KOPT-K1 (cell line): Measurements from ENCODE around the gene BLVRB.

Experiments used
- H3K27ac ChIP-seq: fragments of 200-600 bp; sonication (generic); 2 replicates; pipeline ENCODE4 v1.5.1; 2016; ENCODE audit warnings: antibody characterized with exemption, mild to moderate bottlenecking, low read depth, low read length; ENCODE audit not compliant: poor library complexity, severe bottlenecking
- H3K36me3 ChIP-seq: fragments of 200-600 bp; sonication (generic); 2 replicates; pipeline ENCODE4 v1.5.1; 2017; ENCODE audit warnings: antibody characterized with exemption, mild to moderate bottlenecking, low read length, moderate library complexity; ENCODE audit not compliant: insufficient read depth
- H3K9me3 ChIP-seq: fragments of 200-600 bp; sonication (generic); 2 replicates; pipeline ENCODE4 v1.5.1; 2017; ENCODE audit warnings: antibody characterized with exemption, low read length, mild to moderate bottlenecking; ENCODE audit not compliant: insufficient read depth, poor library complexity, severe bottlenecking

BLVRB gene

DNA sequence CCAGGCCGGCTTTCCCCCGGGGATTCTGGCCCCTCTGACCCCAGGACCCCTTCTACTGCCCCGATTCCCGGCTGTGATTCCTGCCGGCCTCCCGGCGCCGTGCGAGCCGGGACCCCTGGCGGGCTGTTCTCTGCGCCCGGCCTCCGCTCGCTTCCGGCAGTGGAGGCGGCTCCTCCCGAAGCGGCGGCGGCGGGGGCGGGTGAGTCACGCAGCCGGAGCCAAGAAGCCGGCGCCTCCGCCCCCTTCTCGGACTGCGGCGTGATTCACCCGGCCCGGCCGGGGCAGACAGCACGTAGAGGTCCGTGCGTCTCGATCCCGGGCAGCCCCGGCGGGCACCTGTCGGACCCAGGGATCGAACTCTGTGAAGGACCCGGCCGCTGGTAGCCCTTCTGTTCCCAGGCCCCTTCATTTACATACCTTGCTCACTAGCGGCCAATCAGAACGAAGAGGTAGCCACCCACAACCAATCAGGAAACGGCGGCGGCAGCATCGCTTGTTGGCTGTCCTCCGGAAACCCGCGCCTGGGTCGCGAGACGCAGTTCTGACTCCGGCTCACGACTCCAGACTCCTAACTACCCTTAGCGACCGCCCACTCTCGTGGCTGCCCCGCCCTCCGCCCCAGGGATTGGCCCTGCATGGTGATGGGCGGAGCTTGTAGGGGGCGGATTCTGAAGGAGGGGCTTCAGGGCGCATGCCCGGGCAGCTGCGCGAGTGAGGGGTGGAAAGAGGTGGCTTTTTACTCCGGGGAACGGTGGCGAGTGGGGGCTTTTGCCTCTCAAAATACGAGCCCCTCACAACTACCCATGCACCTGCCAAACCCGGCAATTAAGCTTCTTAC lies 39.9 kb downstream of the BLVRB start, which contains the start of gene SERTAD1:
TSS of gene SERTAD1 (minus strand) at position 543 of the 838 bp plus-strand sequence. CDS start 2,446 bp downstream, outside the sequence.
- Histone ChIP-seq H3K9me3 (no peaks in the 10 kb centered on the region), H3K27ac (peak within 1 kb of the TSS; percentile 79), H3K36me3 (no peaks in the 10 kb centered on the region)

DNA sequence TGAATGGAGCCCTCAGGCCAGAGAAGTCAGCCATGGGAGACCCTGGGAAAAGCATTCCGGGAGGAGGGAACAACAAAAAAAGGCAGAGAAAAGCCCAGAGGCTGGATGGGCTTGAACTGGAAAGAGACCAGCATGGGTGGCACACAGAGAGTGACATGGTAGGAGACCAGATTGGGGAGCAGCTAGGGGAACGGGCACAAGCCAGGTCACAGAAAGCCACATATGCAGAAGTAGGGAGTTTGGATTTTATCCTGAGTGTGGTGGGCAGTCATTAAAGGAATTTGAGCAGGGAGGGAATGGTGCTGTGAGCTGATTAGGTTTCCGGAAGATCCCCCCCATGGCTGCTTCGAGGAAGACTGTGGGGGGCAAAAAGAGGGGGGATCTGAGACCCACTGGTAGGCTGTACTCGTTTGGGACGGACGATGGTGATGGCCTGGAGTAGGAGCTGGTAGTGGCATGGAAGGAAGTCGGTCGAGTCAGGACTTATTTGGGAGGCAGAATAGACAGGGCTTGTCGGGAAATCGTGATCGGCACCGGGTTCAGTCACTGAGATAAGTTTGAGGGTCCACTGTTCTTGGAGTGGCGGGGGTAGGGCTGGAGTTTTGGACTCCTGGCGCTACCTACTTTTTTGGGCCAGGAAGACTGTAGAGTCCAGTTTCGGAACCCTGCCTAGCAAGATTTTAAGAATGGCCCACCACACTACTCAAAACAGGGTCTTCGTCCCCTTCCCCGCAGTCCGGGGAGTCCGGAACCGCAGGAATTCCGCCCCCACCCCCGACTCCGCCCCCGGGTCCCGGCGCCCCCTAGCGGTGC lies 40.7 kb downstream of the BLVRB start:
- Histone ChIP-seq H3K36me3 (no peaks in the 10 kb centered on the region), H3K9me3 (no peaks in the 10 kb centered on the region), H3K27ac (peak overlapping the region; percentile 79)

DNA sequence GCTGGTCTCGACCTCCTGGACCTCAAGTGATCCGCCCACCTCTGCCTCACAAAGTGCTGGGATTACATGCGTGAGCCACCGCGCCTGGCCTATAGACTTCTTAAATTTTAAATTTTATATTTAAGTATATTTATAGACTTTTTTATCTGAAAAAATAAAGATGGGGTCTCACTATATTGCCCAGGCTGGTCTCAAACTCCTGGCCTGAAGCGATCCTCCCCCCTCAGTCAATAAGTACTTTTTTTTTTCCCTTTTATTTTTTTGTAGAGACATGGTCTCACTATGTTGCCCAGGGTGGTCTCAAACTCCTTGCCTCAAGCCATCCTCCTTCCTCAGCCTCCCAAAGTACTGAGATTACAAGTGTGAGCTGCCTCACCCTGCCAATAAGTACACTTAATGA lies 41.6 kb downstream of the BLVRB start:
- H3K9me3 ChIP-seq: no peaks in the 10 kb centered on the region
- H3K27ac ChIP-seq: no peak overlapping the region
- H3K36me3 ChIP-seq: no peaks in the 10 kb centered on the region

DNA sequence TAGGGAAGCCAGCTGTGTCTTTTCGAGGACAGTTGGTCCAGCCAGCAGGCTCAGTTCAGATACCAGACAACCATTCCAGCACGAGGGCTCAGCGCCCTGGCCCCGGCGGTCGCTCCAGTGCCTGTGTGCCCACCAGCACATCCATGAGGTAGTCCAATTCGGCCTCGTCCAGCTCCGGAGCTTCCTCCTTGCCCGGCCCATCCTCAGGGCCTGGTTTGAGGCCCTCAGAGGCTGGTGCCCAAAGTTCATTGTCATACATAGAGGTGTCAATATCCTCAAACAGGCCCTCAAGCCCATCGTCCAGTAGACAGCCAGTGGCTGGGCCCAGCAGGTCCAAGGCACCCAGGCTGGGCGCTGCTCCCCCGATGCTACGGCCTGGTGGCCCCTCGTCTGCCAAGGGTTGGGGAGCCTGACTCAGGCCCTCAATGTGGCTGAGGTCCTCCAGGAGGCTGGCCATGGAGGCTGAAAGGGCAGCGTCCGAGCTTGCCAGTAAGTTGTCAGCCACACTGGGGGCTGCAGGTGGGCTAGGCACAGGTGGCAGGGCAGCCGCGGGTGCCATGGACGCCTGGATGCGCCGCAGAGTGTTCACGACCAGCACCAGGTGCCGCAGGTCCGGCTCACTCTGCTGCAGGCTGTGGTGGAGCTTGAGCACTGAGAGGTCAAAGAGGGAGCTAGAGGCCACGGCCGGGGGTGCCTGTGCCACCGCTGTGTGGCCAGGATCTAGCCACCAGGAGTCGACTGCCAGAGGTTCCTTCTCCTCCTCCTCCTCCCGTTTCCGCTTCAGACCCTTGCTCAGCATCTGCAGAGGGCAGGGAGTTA lies 42.6 kb downstream of the BLVRB start:
- no peak overlapping the region for H3K27ac ChIP-seq
- H3K9me3 ChIP-seq: no peaks in the 10 kb centered on the region
- H3K36me3 ChIP-seq: no peaks in the 10 kb centered on the region

DNA sequence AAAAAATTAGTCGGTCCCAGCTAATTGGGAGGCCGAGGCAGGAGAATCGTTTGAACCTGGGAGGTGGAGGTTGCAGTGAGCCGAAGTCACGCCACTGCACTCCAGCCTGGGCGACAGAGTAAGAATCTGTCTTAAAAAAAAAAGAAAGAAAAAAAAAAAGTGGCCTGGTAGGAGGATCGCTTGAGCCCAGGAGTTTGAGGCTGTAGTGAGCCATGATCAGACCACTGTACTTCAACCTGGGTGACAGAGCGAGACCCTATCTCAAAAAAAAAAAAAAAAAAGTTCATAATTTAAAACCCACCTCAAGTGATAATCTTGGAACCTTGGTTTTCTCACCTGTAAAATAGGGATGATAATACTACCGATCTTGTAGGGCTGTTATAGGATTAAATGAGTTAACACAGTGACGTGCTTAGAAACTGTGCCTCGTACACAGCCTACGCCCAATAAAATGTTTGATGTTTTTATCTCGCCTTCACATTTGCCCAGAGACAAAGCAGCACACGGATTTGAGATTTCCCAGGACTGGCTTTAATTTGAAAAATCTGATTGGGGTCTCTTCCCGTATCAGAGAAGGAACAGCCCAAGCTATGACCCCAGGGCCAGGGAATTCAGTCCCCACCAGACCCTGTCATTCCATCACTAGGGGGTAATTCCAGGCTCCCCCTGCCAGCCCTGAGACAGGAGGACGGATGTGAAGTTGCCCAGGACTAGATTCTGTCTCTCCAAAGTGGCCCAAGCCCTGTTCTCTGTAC lies 43.4 kb downstream of the BLVRB start:
- Histone ChIP-seq H3K27ac (no peak overlapping the region), H3K36me3 (no peaks in the 10 kb centered on the region), H3K9me3 (no peaks in the 10 kb centered on the region)

DNA sequence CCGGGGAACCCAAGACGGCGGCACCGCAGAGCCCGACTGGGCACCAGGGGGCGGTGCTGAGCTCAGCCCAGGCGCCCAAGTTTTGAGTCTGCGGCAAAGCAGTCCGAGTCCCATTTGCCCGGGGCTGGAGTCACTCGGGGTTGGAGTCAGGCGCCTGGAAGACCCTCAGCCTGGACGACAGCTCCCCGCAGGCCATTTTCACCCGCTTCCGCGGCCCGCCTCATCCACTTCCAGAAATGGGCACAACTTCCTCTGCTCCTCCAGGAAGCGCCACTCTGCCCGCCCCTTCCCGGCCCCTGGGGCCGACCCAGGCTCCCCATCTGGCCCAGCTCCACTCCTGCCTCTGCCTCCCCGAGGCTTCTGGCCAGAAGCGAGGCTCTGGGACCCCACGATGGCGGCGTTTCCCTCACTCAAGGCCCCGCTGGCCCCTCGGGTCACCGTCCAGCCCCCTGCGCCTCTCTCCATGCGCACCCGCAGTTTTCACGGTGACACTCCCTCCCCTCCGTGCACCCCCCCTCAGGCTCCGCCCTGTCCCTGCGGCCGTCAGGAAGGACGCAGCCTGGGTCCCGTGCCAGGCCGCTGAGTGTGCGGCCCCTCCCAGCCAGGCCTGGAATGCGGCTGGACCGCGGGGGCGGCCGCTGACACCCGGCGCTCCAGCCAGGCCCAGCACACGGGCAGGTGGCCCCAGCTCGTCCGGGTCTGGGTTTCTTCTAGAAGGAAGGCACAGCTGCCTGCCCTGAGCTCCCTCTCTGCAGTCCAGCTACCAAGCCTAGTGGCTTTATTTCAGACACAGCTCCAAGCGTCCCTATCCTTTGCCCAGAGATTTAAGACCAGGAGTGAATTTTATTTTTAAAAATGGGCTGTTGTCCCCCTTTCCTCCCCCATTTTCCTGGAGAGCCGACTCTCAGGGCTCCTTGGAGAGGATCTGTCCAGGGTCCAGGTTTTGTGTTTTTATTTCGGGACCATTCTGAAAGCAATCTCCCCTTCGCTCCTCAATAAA lies 44.5 kb downstream of the BLVRB start:
- Histone ChIP-seq H3K9me3 (no peaks in the 10 kb centered on the region), H3K36me3 (no peaks in the 10 kb centered on the region), H3K27ac (peak overlapping the region; percentile 72)

DNA sequence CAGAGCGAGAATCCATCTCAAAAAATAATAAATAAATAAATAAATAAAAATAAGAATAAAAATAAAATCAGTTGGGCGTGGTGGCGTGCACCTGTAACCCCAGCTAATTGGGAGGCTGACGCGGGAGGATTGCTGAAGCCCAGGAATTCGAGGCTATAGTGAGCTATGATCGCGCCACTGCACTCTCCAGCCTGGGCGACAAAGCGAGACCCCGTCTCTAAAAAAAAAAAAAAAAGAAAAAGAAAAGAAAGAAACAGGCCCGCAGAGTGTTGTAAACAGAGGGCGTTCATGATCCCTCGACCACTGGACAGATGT lies 45.1 kb downstream of the BLVRB start:
- Histone ChIP-seq H3K36me3 (no peaks in the 10 kb centered on the region), H3K9me3 (no peaks in the 10 kb centered on the region), H3K27ac (peak overlapping the region; percentile 72)

DNA sequence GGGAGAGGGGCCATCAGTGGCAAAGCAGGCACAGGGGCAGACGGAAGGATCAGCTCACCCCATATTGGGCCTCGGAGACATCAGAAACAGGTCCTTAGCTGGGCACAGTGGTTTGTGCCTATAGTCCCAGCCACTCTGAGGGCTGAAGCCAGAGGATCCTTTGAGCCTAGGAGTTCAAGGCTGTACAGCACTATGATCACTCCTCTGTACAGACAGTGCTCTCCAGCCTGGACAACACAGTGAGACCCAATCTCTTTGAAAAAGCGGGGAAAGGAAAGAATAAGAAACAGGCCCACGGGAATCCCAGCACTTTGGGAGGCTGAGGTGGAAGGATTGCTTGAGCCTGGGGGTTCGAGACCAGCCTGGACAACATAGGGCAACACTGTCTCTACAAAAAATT lies 45.8 kb downstream of the BLVRB start:
- Histone ChIP-seq H3K36me3 (no peaks in the 10 kb centered on the region), H3K27ac (no peak overlapping the region), H3K9me3 (no peaks in the 10 kb centered on the region)

DNA sequence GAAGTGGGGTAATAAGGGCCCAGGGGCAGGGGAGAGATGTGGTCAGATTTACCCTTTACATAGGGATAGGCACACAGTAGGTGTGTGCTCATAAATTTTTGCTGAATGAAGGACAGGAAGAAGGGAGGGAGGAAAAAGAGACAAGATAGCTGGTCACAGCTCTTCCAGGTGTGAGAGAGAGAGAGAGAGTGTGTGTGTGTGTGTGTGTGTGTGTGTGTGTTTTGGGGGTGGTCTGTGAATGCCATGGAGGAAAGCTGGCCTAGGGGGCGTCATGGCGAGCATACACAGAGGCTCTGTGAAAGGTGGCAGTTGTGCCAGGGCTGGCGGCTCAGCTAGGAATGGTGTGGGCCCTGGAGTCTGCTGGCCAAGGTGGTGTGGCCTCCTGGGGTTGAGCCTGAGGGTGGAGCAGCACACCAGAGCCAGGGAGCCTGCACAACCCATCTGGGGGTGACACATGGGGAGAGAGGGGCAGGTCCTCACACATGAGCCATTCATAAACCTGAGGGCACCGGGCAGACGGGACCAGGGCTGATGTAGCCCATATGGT lies 46.4 kb downstream of the BLVRB start:
- no peak overlapping the region for H3K27ac ChIP-seq

DNA sequence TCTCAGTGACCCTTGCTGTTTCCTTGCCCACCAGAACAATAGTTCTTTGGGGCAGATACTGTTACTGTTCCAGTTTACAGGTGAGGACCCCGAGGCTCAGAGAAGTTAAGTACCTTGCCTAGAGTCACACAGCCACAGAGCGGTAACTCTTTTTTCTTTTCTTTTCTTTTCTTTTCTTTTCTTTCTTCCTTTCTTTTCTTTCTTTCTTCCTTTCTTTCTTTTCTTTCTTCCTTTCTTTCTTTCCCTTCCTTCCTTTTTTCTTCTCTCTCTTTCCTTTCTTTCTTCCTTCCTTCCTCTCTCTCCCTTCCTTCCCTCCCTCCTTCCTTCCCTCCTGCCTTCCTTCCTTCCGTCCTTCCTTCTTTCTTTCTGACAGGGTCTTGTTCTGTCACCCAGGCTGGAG lies 47.5 kb downstream of the BLVRB start:
- Histone ChIP-seq H3K27ac (no peak overlapping the region), H3K9me3 (no peaks in the 10 kb centered on the region), H3K36me3 (no peaks in the 10 kb centered on the region)

More for the DNA sequence above, 46.4 kb downstream of the BLVRB start:
- H3K9me3 ChIP-seq: no peaks in the 10 kb centered on the region
- no peaks in the 10 kb centered on the region for H3K36me3 ChIP-seq

DNA sequence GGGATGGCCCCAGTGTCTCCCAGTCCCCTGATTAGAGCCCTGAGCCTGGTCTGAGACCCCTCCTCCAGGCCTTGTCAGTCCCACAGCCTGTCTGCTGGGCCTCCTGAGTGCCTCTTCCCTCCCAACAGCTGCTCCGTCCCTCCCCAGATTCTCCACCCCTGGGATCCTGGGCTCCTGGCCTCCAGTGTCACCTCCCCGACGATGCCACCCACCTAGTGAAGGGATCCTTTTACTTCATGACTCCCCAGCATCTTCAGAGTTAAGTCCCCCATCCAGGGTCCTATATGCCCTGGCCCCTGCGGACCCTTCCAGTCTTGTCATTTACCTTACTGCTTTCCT lies 47.9 kb downstream of the BLVRB start:
- Histone ChIP-seq H3K27ac (no peak overlapping the region), H3K36me3 (no peaks in the 10 kb centered on the region), H3K9me3 (no peaks in the 10 kb centered on the region)

DNA sequence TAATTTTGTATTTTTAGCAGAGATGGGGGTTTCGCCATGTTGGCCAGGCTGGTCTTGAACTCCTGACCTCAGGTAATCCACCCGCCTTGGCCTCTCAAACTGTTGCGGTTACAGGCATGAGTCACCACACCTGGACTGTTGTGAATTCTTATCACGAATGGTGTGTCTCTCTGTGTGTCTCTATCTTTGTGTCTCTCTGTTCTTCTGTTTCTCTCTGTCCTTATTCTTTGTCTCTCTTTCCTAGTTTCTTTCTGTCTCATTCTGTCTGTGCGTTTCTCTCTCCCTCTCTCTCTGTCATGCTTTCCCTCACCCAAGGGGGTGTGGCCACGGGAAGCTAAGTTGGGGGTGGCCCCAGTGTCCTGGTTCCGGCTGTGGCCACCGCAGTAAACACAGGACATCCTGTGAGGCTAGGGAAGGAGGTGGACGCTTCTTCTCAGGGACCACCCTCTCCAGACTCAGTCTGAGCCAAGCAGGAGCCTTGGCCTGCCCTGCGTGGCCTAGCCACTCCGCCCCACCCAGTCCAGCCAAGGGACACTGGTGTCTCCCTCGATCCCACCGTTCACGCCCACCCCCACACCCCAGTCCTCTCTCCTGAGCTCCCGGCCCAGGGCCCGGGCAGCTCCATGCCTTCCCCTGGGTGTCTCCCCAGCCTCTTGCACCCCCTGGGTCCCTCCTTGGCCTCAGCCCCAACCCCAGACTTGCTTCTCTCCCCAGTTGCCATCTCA lies 48.5 kb downstream of the BLVRB start:
- Histone ChIP-seq H3K27ac (no peak overlapping the region), H3K36me3 (no peaks in the 10 kb centered on the region), H3K9me3 (no peaks in the 10 kb centered on the region)

DNA sequence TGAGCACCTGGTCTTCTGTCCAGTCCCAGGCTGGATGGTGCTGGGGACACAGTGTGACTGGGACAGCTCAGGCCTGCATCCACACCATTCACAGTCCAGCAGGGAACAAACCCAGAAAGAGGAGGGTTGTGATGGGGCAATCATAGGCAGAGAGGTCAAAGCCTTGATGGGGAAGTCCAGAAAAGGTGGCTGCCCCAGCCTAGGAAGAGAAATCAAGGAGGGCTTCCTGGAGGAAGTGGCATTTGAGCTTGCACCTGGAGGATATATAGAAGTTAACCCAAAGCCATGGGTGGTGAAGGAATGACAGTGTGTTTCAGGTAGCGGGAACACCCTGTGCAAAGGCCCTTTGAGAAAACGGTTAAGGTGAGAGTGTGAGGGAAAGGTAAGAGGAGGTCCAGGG lies 49.8 kb downstream of the BLVRB start:
- H3K9me3 ChIP-seq: no peaks in the 10 kb centered on the region
- H3K36me3 ChIP-seq: no peaks in the 10 kb centered on the region
- no peak overlapping the region for H3K27ac ChIP-seq
